Esophagus muscularis mucosa (tissue), 4 donors: ENCODE data around the gene CHCHD3. TPM values are rescaled to one million over a fixed set of nuclear protein-coding genes. Genes with fewer than 3 reads are reported as not detected.

Experiments
- DNase-seq: peaks from one replicate; pipeline ENCODE4 v3.0.0-alpha.2; 2017; ENCODE audit errors: extremely low spot score
- H3K27ac ChIP-seq, 4 donors: fragments of 200-600 bp; sonication (generic); replicated peaks in 1 of 4; 1 replicate in 3 of 4; 2 replicates in 1 of 4; pipeline ENCODE4 v1.5.1; 2016 to 2019; ENCODE audit warnings: mild to moderate bottlenecking in 1 of 4
- H3K27me3 ChIP-seq, 4 donors: fragments of 200-600 bp; sonication (generic); one replicate each; pipeline versions ENCODE4 v1.5.1 to v1.6.0; 2016 to 2019
- H3K36me3 ChIP-seq, 4 donors: fragments of 200-600 bp; sonication (generic); one replicate each; pipeline ENCODE4 v1.5.1; 2016 to 2019
- H3K4me1 ChIP-seq, 4 donors: fragments of 200-600 bp; sonication (generic); one replicate each; pipeline ENCODE4 v1.5.1; 2016 to 2019
- H3K4me3 ChIP-seq, 4 donors: fragments of 200-600 bp; sonication (generic); 1 replicate in 2 of 4; 2 replicates in 2 of 4; pipeline ENCODE4 v1.5.1; 2016 to 2019; ENCODE audit warnings: mild to moderate bottlenecking in 4 of 4, moderate library complexity in 1 of 4
- H3K9me3 ChIP-seq, 4 donors: fragments of 200-600 bp; sonication (generic); 1 replicate in 3 of 4; 2 replicates in 1 of 4; pipeline ENCODE4 v1.5.1; 2016 to 2019
- CTCF ChIP-seq, 3 experiments: fragments of 200-600 bp in 2 of 3; fragments of 450-650 bp in 1 of 3; sonication (generic) in 2 of 3; IDR thresholded peaks; one replicate each; pipeline ENCODE4 v1.5.1; 2017 to 2019; ENCODE audit warnings: antibody characterized with exemption in 3 of 3, mild to moderate bottlenecking in 2 of 3, moderate library complexity in 1 of 3
- EP300 ChIP-seq: sonication (generic); formaldehyde crosslinking; IDR thresholded peaks from one replicate; pipeline ENCODE4 v1.6.1; 2017; ENCODE audit warnings: antibody characterized with exemption
- POLR2A ChIP-seq: fragments of 450-650 bp; IDR thresholded peaks from one replicate; pipeline ENCODE4 v1.6.1; 2017; ENCODE audit warnings: antibody characterized with exemption, moderate library complexity, mild to moderate bottlenecking, low read depth
- POLR2AphosphoS5 ChIP-seq, 2 donors: sonication (generic); formaldehyde crosslinking; IDR thresholded peaks; one replicate each; pipeline ENCODE4 v1.6.1; 2017; ENCODE audit warnings: antibody characterized with exemption in 2 of 2
- WGBS: methylation state at CpG from one replicate; pipeline ENCODE4 v1.1.5; 2018; 5-methylcytosine and 5-hydroxymethylcytosine counted together
- intact Hi-C: fragments of 100-400 bp; cut with DNase I; formaldehyde crosslinking; loops from one replicate; pipeline ENCODE4 v1.15.1; 2023
- total RNA-seq, 4 donors: library from RNA; depleted of rRNA; stranded (reverse); fragments of >200 nt; gene quantifications; one replicate each; pipeline versions ENCODE4 v1.1.0 to v1.2.1, GENCODE V29; 2016

CHCHD3 gene
- total RNA-seq, 4 donors from 2014 or later, result 58.6 to 74.3 (median 68.9) TPM

- no peaks in the 10 kb centered on the region for H3K4me1 ChIP-seq
- DNase-seq, result no peak
- no peak overlapping the region for H3K4me3 ChIP-seq
- no peak for TF ChIP-seq EP300
- H3K27me3 ChIP-seq, result no peaks in the 10 kb centered on the region
- intact Hi-C loops, result no loop called here
- no peak overlapping the region for H3K27ac ChIP-seq
- no peaks in the 10 kb centered on the region for H3K9me3 ChIP-seq
- 92% methylated on average over 3 of the region's 3 CpGs for WGBS
- no peaks in the 10 kb centered on the region for H3K36me3 ChIP-seq
Measured at GRCh38 chr7:132944774-132945173, 137.1 kb downstream of the CHCHD3 start.

DNA sequence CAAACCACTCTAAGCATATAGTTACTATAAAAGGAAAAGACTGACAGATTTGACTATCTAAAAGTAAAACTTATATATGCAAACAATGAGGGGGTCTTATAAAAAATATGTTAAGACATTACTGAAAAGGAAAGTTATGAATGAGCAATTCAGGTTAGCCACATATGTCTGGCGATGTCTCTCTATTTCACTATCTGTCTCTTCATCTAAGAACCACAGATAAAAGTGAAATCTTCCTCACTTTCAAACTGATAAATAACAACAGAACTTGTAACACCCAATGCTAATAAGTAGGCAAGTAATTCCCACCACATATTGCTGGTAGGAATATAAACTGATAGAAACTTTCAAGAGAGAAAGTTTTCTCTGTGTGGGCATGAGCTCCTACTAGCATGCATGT, 138.2 kb downstream of the CHCHD3 start:
- no peaks in the 10 kb centered on the region for H3K9me3 ChIP-seq
- intact Hi-C loops, result no loop called here
- H3K27me3 ChIP-seq, result no peaks in the 10 kb centered on the region
- no peak for DNase-seq
- H3K36me3 ChIP-seq, result no peaks in the 10 kb centered on the region
- TF ChIP-seq POLR2AphosphoS5 (IDR thresholded peaks at IDR 0.05), result no peak
- no peak for TF ChIP-seq CTCF (IDR thresholded peaks at IDR 0.05)
- TF ChIP-seq EP300, result no peak
- TF ChIP-seq POLR2A, result no peak
- H3K4me1 ChIP-seq, result no peaks in the 10 kb centered on the region
- H3K4me3 ChIP-seq, result no peak overlapping the region
- 100% methylated on average over 1 of the region's 1 CpG for WGBS
- no peak overlapping the region for H3K27ac ChIP-seq

- Histone ChIP-seq H3K27me3 (no peaks in the 10 kb centered on the region), H3K9me3 (no peaks in the 10 kb centered on the region), H3K4me3 (no peak overlapping the region), H3K36me3 (no peaks in the 10 kb centered on the region), H3K27ac (no peak overlapping the region), H3K4me1 (no peaks in the 10 kb centered on the region)
- TF ChIP-seq POLR2AphosphoS5 (IDR thresholded peaks at IDR 0.05) (no peak), EP300 (no peak), POLR2A (no peak), CTCF (IDR thresholded peaks at IDR 0.05) (no peak)
- WGBS, result 83% methylated on average over 1 of the region's 1 CpG
- intact Hi-C loops, result no loop called here
- no peak for DNase-seq
Measured at GRCh38 chr7:132942701-132943100, 139.2 kb downstream of the CHCHD3 start.

- Histone ChIP-seq H3K27ac (no peak overlapping the region), H3K27me3 (no peaks in the 10 kb centered on the region), H3K9me3 (no peaks in the 10 kb centered on the region), H3K4me1 (no peaks in the 10 kb centered on the region), H3K36me3 (no peaks in the 10 kb centered on the region), H3K4me3 (no peak overlapping the region)
- 92% methylated on average over 4 of the region's 4 CpGs for WGBS
- no peak for DNase-seq
- intact Hi-C loops, result no loop called here
- TF ChIP-seq POLR2AphosphoS5 (IDR thresholded peaks at IDR 0.05) (no peak), POLR2A (no peak), CTCF (IDR thresholded peaks at IDR 0.05) (no peak), EP300 (no peak)
Measured at GRCh38 chr7:132941905-132942304, 140.0 kb downstream of the CHCHD3 start.

- no peak for DNase-seq
- Histone ChIP-seq H3K27ac (no peak overlapping the region), H3K27me3 (no peaks in the 10 kb centered on the region), H3K4me3 (no peak overlapping the region), H3K4me1 (no peaks in the 10 kb centered on the region), H3K36me3 (no peaks in the 10 kb centered on the region), H3K9me3 (no peaks in the 10 kb centered on the region)
- TF ChIP-seq POLR2A (no peak), CTCF (IDR thresholded peaks at IDR 0.05) (no peak), EP300 (no peak), POLR2AphosphoS5 (IDR thresholded peaks at IDR 0.05) (no peak)
- whole genome bisulfite sequencing, result 88% methylated on average over 4 of the region's 4 CpGs
- intact Hi-C loops, result no loop called here
Measured at GRCh38 chr7:132941428-132941827, 140.5 kb downstream of the CHCHD3 start.
